ENCODE measurements around the gene EAF1. TPM values are rescaled to one million over a fixed set of nuclear protein-coding genes. Genes with fewer than 3 reads are reported as not detected.

EAF1 gene
- total RNA-seq, 1 experiment from 2014 or later = 23.9 TPM

- DNase-seq = no peak
- TF ChIP-seq CTCF (IDR thresholded peaks at IDR 0.05; ENCODE audit: unreplicated experiment) = no peak
- peaks cover 26% of the 10 kb centered on the region for H3K27me3 Mint-ChIP-seq (ENCODE audit: unreplicated experiment)
- BruUV-seq (replicated peaks) = no TSS peak
- H3K36me3 Mint-ChIP-seq (ENCODE audit: insufficient read depth, unreplicated experiment) = no peaks in the 10 kb centered on the region
- H3K4me3 Mint-ChIP-seq (ENCODE audit: low read depth, unreplicated experiment) = no peak overlapping the region
- CTCF ChIA-PET = no interaction called here
- H3K9me3 Mint-ChIP-seq (ENCODE audit: low read depth, unreplicated experiment) = no peaks in the 10 kb centered on the region
- intact Hi-C loops (cut with micrococcal nuclease; ENCODE audit: unreplicated experiment) = no loop called here
- H3K4me1 Mint-ChIP-seq (ENCODE audit: low read depth, unreplicated experiment) = no peaks in the 10 kb centered on the region
- no peak overlapping the region for H3K27ac Mint-ChIP-seq (ENCODE audit: unreplicated experiment)
Observed at GRCh38 chr3:15458212-15458780, 30.9 kb downstream of the EAF1 start.

DNA sequence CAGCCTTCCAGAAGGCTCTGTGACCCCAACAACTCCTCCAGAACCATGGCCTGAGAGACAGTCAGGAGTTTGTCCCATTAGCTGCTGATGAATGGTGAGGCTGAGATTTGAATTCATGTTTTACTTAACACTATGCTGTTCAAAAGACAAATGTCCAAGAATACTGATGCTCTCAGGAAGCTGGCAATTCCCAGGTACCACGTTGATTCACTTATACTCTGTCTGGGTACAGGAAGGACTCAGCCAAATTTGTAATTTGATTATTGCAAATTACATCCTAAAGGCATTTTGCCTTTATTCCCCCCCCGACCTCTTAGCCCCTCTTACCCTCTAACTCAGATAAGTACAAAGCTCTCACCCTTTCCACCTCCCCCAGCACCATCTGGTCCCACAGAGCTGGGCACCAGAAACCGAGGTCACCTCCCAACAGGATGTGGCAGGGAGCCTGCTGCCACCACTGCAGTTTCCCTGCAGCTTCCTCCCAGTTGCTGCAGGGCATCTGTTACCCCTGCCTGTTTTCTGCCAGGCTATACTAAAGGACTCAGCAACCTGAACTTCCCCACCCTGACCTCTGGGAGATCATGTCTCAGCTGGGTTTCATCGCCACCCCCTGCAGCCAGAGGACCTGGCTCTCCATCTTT lies 33.6 kb downstream of the EAF1 start:
- Mint-ChIP-seq H3K27ac (ENCODE audit: unreplicated experiment) (no peak overlapping the region), H3K36me3 (ENCODE audit: insufficient read depth, unreplicated experiment) (no peaks in the 10 kb centered on the region), H3K4me1 (ENCODE audit: low read depth, unreplicated experiment) (no peaks in the 10 kb centered on the region), H3K4me3 (ENCODE audit: low read depth, unreplicated experiment) (no peak overlapping the region), H3K27me3 (ENCODE audit: unreplicated experiment) (peaks cover 26% of the 10 kb centered on the region), H3K9me3 (ENCODE audit: low read depth, unreplicated experiment) (no peaks in the 10 kb centered on the region)
- no peak for TF ChIP-seq CTCF (IDR thresholded peaks at IDR 0.05; ENCODE audit: unreplicated experiment)
- BruUV-seq (replicated peaks) = no TSS peak
- intact Hi-C loops (cut with micrococcal nuclease; ENCODE audit: unreplicated experiment) = no loop called here
- CTCF ChIA-PET = interaction anchor here (1.1 kb wide), 1 partner anchor 8 kb away, joined by 3 read pairs; no protein-coding TSS in a partner anchor
- no peak for DNase-seq

DNA sequence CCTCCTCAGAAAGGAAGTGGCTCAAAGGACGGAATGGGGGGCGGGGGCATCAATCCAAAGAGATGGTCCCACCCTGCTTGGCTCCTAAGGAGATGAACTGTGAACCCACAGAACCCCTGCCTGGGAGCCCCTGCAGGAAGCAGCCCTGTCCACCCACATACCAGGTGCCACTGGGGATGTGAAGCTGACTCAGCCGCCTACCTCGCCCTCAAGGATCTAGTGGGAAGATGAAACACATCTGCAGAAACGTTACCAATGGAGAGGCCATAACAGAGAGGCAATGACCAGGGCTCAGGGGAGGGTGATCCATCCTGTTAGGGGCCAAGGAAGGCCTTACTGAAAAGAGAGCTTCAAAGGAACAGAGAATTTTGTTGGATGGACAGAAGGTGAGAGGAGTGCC lies 35.1 kb downstream of the EAF1 start:
- no TSS peak for BruUV-seq (replicated peaks)

GRCh38 chr3:15465876-15466585 lies 38.6 kb downstream of the EAF1 start:
- peaks cover 15% of the 10 kb centered on the region for H3K27me3 Mint-ChIP-seq (ENCODE audit: unreplicated experiment)
- BruUV-seq (replicated peaks) = no TSS peak
- no peak overlapping the region for H3K4me3 Mint-ChIP-seq (ENCODE audit: low read depth, unreplicated experiment)
- TF ChIP-seq CTCF (IDR thresholded peaks at IDR 0.05; ENCODE audit: unreplicated experiment) = no peak
- H3K9me3 Mint-ChIP-seq (ENCODE audit: low read depth, unreplicated experiment) = no peaks in the 10 kb centered on the region
- H3K27ac Mint-ChIP-seq (ENCODE audit: unreplicated experiment) = no peak overlapping the region
- DNase-seq = no peak
- no peaks in the 10 kb centered on the region for H3K36me3 Mint-ChIP-seq (ENCODE audit: insufficient read depth, unreplicated experiment)
- no peaks in the 10 kb centered on the region for H3K4me1 Mint-ChIP-seq (ENCODE audit: low read depth, unreplicated experiment)
- CTCF ChIA-PET = no interaction called here
- intact Hi-C loops (cut with micrococcal nuclease; ENCODE audit: unreplicated experiment) = no loop called here

More for the DNA sequence above, 35.1 kb downstream of the EAF1 start:
- intact Hi-C loops (cut with micrococcal nuclease; ENCODE audit: unreplicated experiment) = no loop called here
- Mint-ChIP-seq H3K27ac (ENCODE audit: unreplicated experiment) (no peak overlapping the region), H3K36me3 (ENCODE audit: insufficient read depth, unreplicated experiment) (no peaks in the 10 kb centered on the region), H3K9me3 (ENCODE audit: low read depth, unreplicated experiment) (no peaks in the 10 kb centered on the region), H3K4me3 (ENCODE audit: low read depth, unreplicated experiment) (no peak overlapping the region), H3K27me3 (ENCODE audit: unreplicated experiment) (peaks cover 26% of the 10 kb centered on the region), H3K4me1 (ENCODE audit: low read depth, unreplicated experiment) (no peaks in the 10 kb centered on the region)
- CTCF ChIA-PET = interaction anchor here (0.6 kb wide), 1 partner anchor 429 kb away, joined by 7 read pairs; no protein-coding TSS in a partner anchor
- no peak for TF ChIP-seq CTCF (IDR thresholded peaks at IDR 0.05; ENCODE audit: unreplicated experiment)
- DNase-seq = no peak
